Natural killer cell (primary cell): Measurements from ENCODE around the gene RAB11FIP3. TPM values are rescaled to one million over a fixed set of nuclear protein-coding genes. Genes with fewer than 3 reads are reported as not detected.

ENCODE experiments used
- ATAC-seq, 3 donors: fragments of 150-1000 bp in 2 of 3; fragments of 200-7000 bp in 1 of 3; cut with Tn5 transposase; 1 replicate in 1 of 3; 2 replicates in 2 of 3; pipeline ENCODE4 v1.10.0; 2021; ENCODE audit warnings: mild to moderate bottlenecking in 2 of 3, moderate library complexity in 2 of 3
- DNase-seq, 2 donors: peaks; one replicate each; pipeline versions ENCODE4 v3.0.0 to v3.0.0-alpha.2; 2013 to 2021; ENCODE audit warnings: mixed read lengths in 1 of 2
- H3K27ac ChIP-seq: one replicate; pipeline ENCODE4 v1.5.1; 2013; ENCODE audit warnings: mild to moderate bottlenecking, low read length
- H3K27me3 ChIP-seq: one replicate; pipeline ENCODE4 v1.6.1; 2013; ENCODE audit warnings: low read length; ENCODE audit not compliant: control insufficient read depth, insufficient read depth
- H3K36me3 ChIP-seq: one replicate; pipeline ENCODE4 v1.6.1; 2013; ENCODE audit warnings: low read length; ENCODE audit not compliant: control insufficient read depth, insufficient read depth
- H3K4me1 ChIP-seq: one replicate; pipeline ENCODE4 v1.6.1; 2013; ENCODE audit warnings: low read length; ENCODE audit not compliant: control insufficient read depth, insufficient read depth
- H3K4me3 ChIP-seq: one replicate; pipeline ENCODE4 v1.5.1; 2013; ENCODE audit warnings: low read length
- H3K9me3 ChIP-seq: one replicate; pipeline ENCODE4 v1.6.1; 2013; ENCODE audit warnings: low read length; ENCODE audit not compliant: control insufficient read depth, insufficient read depth
- H3K27ac Mint-ChIP-seq, 2 donors: one replicate each; pipeline ENCODE4 v1.8.0; 2022; ENCODE audit warnings: mild to moderate bottlenecking in 2 of 2, mixed read lengths in 2 of 2, moderate library complexity in 1 of 2
- H3K27me3 Mint-ChIP-seq, 2 donors: one replicate each; pipeline ENCODE4 v1.8.0; 2022; ENCODE audit warnings: low read depth in 2 of 2, mixed read lengths in 2 of 2
- H3K36me3 Mint-ChIP-seq: one replicate; pipeline ENCODE4 v1.8.0; 2022; ENCODE audit warnings: mixed read lengths
- H3K4me1 Mint-ChIP-seq, 2 donors: one replicate each; pipeline ENCODE4 v1.8.0; 2022; ENCODE audit warnings: mixed read lengths in 2 of 2
- H3K4me3 Mint-ChIP-seq: one replicate; pipeline ENCODE4 v1.8.0; 2022; ENCODE audit warnings: mild to moderate bottlenecking, moderate library complexity, mixed read lengths
- H3K9me3 Mint-ChIP-seq, 2 donors: one replicate each; pipeline ENCODE4 v1.8.0; 2022; ENCODE audit warnings: mixed read lengths in 2 of 2
- CTCF ChIP-seq: fragments of 200-600 bp; IDR thresholded peaks from one replicate; pipeline ENCODE4 v1.8.0; 2022; ENCODE audit warnings: antibody characterized with exemption
- WGBS: methylation state at CpG from one replicate; pipeline ENCODE4 v1.1.7; 2013; ENCODE audit warnings: missing lambda C conversion rate; ENCODE audit not compliant: insufficient coverage; 5-methylcytosine and 5-hydroxymethylcytosine counted together
- intact Hi-C: fragments of 100-400 bp; cut with micrococcal nuclease; formaldehyde crosslinking; loops from one replicate; pipeline ENCODE4 v1.14.2; 2022
- total RNA-seq, 4 donors: library from RNA; stranded (reverse); fragments of 120-200 nt in 1 of 4; gene quantifications; one replicate each; pipeline versions ENCODE4 v1.2.3 to v1.2.4, GENCODE V29; 2013 to 2022

RAB11FIP3 gene
- total RNA-seq, 3 donors from 2014 or later (not counting 1 experiment from before 2014, with no cell fraction given) = 51.0 to 61.2 (median 55.3) TPM

GRCh38 chr16:515175-515938 is 89.9 kb downstream of the RAB11FIP3 start:
- Histone ChIP-seq H3K27me3 (no peaks in the 10 kb centered on the region), H3K9me3 (no peaks in the 10 kb centered on the region), H3K36me3 (peaks cover 7% of the 10 kb centered on the region), H3K27ac (no peak overlapping the region), H3K4me3 (no peak overlapping the region), H3K4me1 (no peaks in the 10 kb centered on the region)
- Mint-ChIP-seq H3K27me3 (no peaks in the 10 kb centered on the region), H3K9me3 (no peaks in the 10 kb centered on the region), H3K27ac (no peak overlapping the region), H3K4me1 (no peaks in the 10 kb centered on the region), H3K36me3 (no peaks in the 10 kb centered on the region), H3K4me3 (no peak overlapping the region)
- 95% methylated on average over 45 of the region's 45 CpGs for WGBS
- ATAC-seq (no peak), DNase-seq (no peak)
- no peak for TF ChIP-seq CTCF
- intact Hi-C loops = no loop called here

- H3K27ac ChIP-seq = no peak overlapping the region
- TF ChIP-seq CTCF = no peak
- Mint-ChIP-seq H3K4me3 (no peak overlapping the region), H3K36me3 (no peaks in the 10 kb centered on the region), H3K4me1 (no peaks in the 10 kb centered on the region), H3K9me3 (no peaks in the 10 kb centered on the region), H3K27ac (no peak overlapping the region), H3K27me3 (no peaks in the 10 kb centered on the region)
- peaks cover 7% of the 10 kb centered on the region for H3K36me3 ChIP-seq
- H3K4me1 ChIP-seq = no peaks in the 10 kb centered on the region
- H3K27me3 ChIP-seq = no peaks in the 10 kb centered on the region
- no peaks in the 10 kb centered on the region for H3K9me3 ChIP-seq
- DNase-seq = no peak
- H3K4me3 ChIP-seq = no peak overlapping the region
- no peak for ATAC-seq
- intact Hi-C loops = no loop called here
- 97% methylated on average over 11 of the region's 11 CpGs for WGBS
Observed at GRCh38 chr16:515939-516226, 90.4 kb downstream of the RAB11FIP3 start.

DNA sequence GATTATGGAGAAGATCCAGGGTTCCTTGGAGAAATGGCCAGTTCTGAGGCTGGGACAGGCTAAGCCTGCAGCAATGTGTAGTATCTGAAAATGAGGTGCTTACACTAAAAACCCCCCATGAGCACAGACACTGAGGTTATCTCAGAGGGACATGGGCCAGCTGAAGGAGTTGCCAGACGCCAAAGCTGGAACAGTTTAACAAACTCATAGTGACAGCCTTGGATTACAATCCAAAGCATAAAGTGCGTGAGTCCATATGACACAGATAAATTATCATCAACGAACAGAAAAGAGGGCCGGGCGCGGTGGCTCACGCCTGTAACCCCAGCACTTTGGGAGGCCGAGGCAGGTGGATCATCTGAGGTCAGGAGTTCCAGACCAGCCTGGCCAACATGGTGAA is 90.9 kb downstream of the RAB11FIP3 start:
- Histone ChIP-seq H3K27me3 (no peaks in the 10 kb centered on the region), H3K9me3 (no peaks in the 10 kb centered on the region), H3K27ac (no peak overlapping the region), H3K4me1 (no peaks in the 10 kb centered on the region), H3K4me3 (no peak overlapping the region), H3K36me3 (peaks cover 7% of the 10 kb centered on the region)
- H3K4me3 Mint-ChIP-seq = no peak overlapping the region
- 97% methylated on average over 8 of the region's 8 CpGs for WGBS
- H3K27me3 Mint-ChIP-seq = no peaks in the 10 kb centered on the region
- TF ChIP-seq CTCF = no peak
- DNase-seq (no peak), ATAC-seq (no peak)
- H3K36me3 Mint-ChIP-seq = no peaks in the 10 kb centered on the region
- no peaks in the 10 kb centered on the region for H3K9me3 Mint-ChIP-seq
- intact Hi-C loops = no loop called here
- H3K4me1 Mint-ChIP-seq = no peaks in the 10 kb centered on the region
- H3K27ac Mint-ChIP-seq = no peak overlapping the region

GRCh38 chr16:518858-519257 is 93.4 kb downstream of the RAB11FIP3 start:
- no peaks in the 10 kb centered on the region for H3K4me1 ChIP-seq
- WGBS = 98% methylated on average over 9 of the region's 9 CpGs
- no peaks in the 10 kb centered on the region for H3K27me3 ChIP-seq
- H3K9me3 ChIP-seq = no peaks in the 10 kb centered on the region
- H3K27me3 Mint-ChIP-seq = no peaks in the 10 kb centered on the region
- DNase-seq (no peak), ATAC-seq (no peak)
- peaks cover 7% of the 10 kb centered on the region for H3K36me3 ChIP-seq
- H3K4me1 Mint-ChIP-seq = no peaks in the 10 kb centered on the region
- intact Hi-C loops = no loop called here
- H3K36me3 Mint-ChIP-seq = no peaks in the 10 kb centered on the region
- no peak overlapping the region for H3K27ac ChIP-seq
- H3K9me3 Mint-ChIP-seq = no peaks in the 10 kb centered on the region
- no peak for TF ChIP-seq CTCF
- H3K4me3 ChIP-seq = no peak overlapping the region
- H3K4me3 Mint-ChIP-seq = no peak overlapping the region
- no peak overlapping the region for H3K27ac Mint-ChIP-seq
